Activated B cell treated with CpG ODN at 0.5 μM for 24 hours (primary cell): Measurements from ENCODE around the gene STOX1. TPM values are rescaled to one million over a fixed set of nuclear protein-coding genes. Genes with fewer than 3 reads are reported as not detected.
"Not testable (repeated sequence)": the region's sequence is repeated elsewhere in the genome, so short reads cannot be mapped to it uniquely, and the experiment has no call there.

Experiments
- ATAC-seq: fragments of 200-7000 bp; cut with Tn5 transposase; one replicate; pipeline ENCODE4 v1.10.0; 2021; ENCODE audit warnings: low read depth, mild to moderate bottlenecking, moderate library complexity
- CTCF ChIA-PET: fragments of 350-600 bp; sonication (Branson Sonifier 250); formaldehyde crosslinking; loops from one replicate; lab custom pipeline; 2021; ENCODE audit warnings: antibody characterized with exemption; lab: Charles Lee
- POLR2A ChIA-PET: fragments of 350-600 bp; sonication (Branson Sonifier 250); formaldehyde crosslinking; loops from one replicate; lab custom pipeline; 2021; ENCODE audit warnings: antibody characterized with exemption; lab: Charles Lee
- DNase-seq: peaks from one replicate; pipeline ENCODE4 v3.0.0; 2022
- H3K27ac Mint-ChIP-seq: one replicate; pipeline ENCODE4 v1.8.0; 2020; ENCODE audit warnings: mixed read lengths
- H3K27me3 Mint-ChIP-seq: one replicate; pipeline ENCODE4 v1.8.0; 2021; ENCODE audit warnings: mixed read lengths
- H3K36me3 Mint-ChIP-seq: one replicate; pipeline ENCODE4 v1.8.0; 2021; ENCODE audit warnings: low read depth, mixed read lengths
- H3K4me1 Mint-ChIP-seq: one replicate; pipeline ENCODE4 v1.8.0; 2021; ENCODE audit warnings: mixed read lengths
- H3K4me3 Mint-ChIP-seq: one replicate; pipeline ENCODE4 v1.8.0; 2020; ENCODE audit warnings: mild to moderate bottlenecking, mixed read lengths
- H3K9me3 Mint-ChIP-seq: one replicate; pipeline ENCODE4 v1.8.0; 2020; ENCODE audit warnings: mixed read lengths
- CTCF ChIP-seq: fragments of 200-600 bp; IDR thresholded peaks from one replicate; pipeline ENCODE4 v1.8.0; 2022; ENCODE audit warnings: antibody characterized with exemption, mild to moderate bottlenecking
- intact Hi-C: fragments of 100-400 bp; cut with micrococcal nuclease; formaldehyde crosslinking; loops from one replicate; pipeline ENCODE4 v1.15.1; 2024
- total RNA-seq: library from RNA; stranded (reverse); gene quantifications from 2 replicates; pipeline ENCODE4 v1.2.3, GENCODE V29; 2022

Gene STOX1
- total RNA-seq, 1 donor from 2014 or later = 0.16 TPM

- CTCF ChIA-PET = no interaction called here
- TF ChIP-seq CTCF = no peak
- no peak overlapping the region for H3K27ac Mint-ChIP-seq
- H3K27me3 Mint-ChIP-seq = no peaks in the 10 kb centered on the region
- no peaks in the 10 kb centered on the region for H3K9me3 Mint-ChIP-seq
- ATAC-seq = no peak
- no peak for DNase-seq
- H3K4me1 Mint-ChIP-seq = peaks cover 3% of the 10 kb centered on the region
- H3K36me3 Mint-ChIP-seq = peaks cover 52% of the 10 kb centered on the region
- POLR2A ChIA-PET = no interaction called here
- intact Hi-C loops = no loop called here
- no peak overlapping the region for H3K4me3 Mint-ChIP-seq
Observed at GRCh38 chr10:68925489-68925888, 98.2 kb downstream of the STOX1 start.

- H3K9me3 Mint-ChIP-seq, H3K27ac Mint-ChIP-seq, POLR2A ChIA-PET, DNase-seq, H3K4me3 Mint-ChIP-seq, CTCF ChIA-PET, intact Hi-C loops, H3K27me3 Mint-ChIP-seq, H3K4me1 Mint-ChIP-seq, ATAC-seq: not testable (repeated sequence)
- peaks cover 57% of the 10 kb centered on the region for H3K36me3 Mint-ChIP-seq
Observed at GRCh38 chr10:68929157-68929556, 101.8 kb downstream of the STOX1 start.

GRCh38 chr10:68929888-68930287 lies 102.6 kb downstream of the STOX1 start:
- intact Hi-C loops, DNase-seq, H3K4me3 Mint-ChIP-seq, H3K27ac Mint-ChIP-seq, H3K4me1 Mint-ChIP-seq, H3K27me3 Mint-ChIP-seq, POLR2A ChIA-PET, CTCF ChIA-PET, ATAC-seq, H3K9me3 Mint-ChIP-seq: not testable (repeated sequence)
- peaks cover 54% of the 10 kb centered on the region for H3K36me3 Mint-ChIP-seq

- CTCF ChIA-PET, H3K9me3 Mint-ChIP-seq, DNase-seq, H3K4me1 Mint-ChIP-seq, ATAC-seq, POLR2A ChIA-PET, H3K4me3 Mint-ChIP-seq, H3K27ac Mint-ChIP-seq, H3K27me3 Mint-ChIP-seq, intact Hi-C loops: not testable (repeated sequence)
- peaks cover 63% of the 10 kb centered on the region for H3K36me3 Mint-ChIP-seq
Observed at GRCh38 chr10:68932860-68933259, 105.5 kb downstream of the STOX1 start.

GRCh38 chr10:68934994-68935393 lies 107.7 kb downstream of the STOX1 start:
- H3K36me3 Mint-ChIP-seq = peaks cover 69% of the 10 kb centered on the region
- TF ChIP-seq CTCF = no peak

GRCh38 chr10:68938117-68938516 lies 110.8 kb downstream of the STOX1 start:
- ATAC-seq (no peak), DNase-seq (no peak)
- Mint-ChIP-seq H3K4me1 (no peaks in the 10 kb centered on the region), H3K4me3 (no peak overlapping the region), H3K9me3 (no peaks in the 10 kb centered on the region), H3K27ac (no peak overlapping the region), H3K27me3 (no peaks in the 10 kb centered on the region), H3K36me3 (peaks cover 60% of the 10 kb centered on the region)
- ChIA-PET POLR2A (no interaction called here), CTCF (no interaction called here)
- intact Hi-C loops = loop anchor here (2.0 kb wide), 1 partner anchor 19 kb away; the partner anchor contains the start of gene DDX21
- no peak for TF ChIP-seq CTCF

More at GRCh38 chr10:68934994-68935393, 107.7 kb downstream of the STOX1 start:
- Mint-ChIP-seq H3K27ac (no peak overlapping the region), H3K27me3 (no peaks in the 10 kb centered on the region), H3K4me3 (no peak overlapping the region), H3K9me3 (no peaks in the 10 kb centered on the region), H3K4me1 (peaks cover 3% of the 10 kb centered on the region)
- ATAC-seq (no peak), DNase-seq (no peak)
- intact Hi-C loops = no loop called here
- CTCF ChIA-PET = no interaction called here
- POLR2A ChIA-PET = no interaction called here

GRCh38 chr10:68938884-68939283 lies 111.6 kb downstream of the STOX1 start:
- intact Hi-C loops = loop anchor here (2.0 kb wide), 1 partner anchor 18 kb away; the partner anchor contains the start of gene DDX21
- no peak for DNase-seq
- Mint-ChIP-seq H3K27me3 (no peaks in the 10 kb centered on the region), H3K36me3 (peaks cover 63% of the 10 kb centered on the region), H3K4me1 (no peaks in the 10 kb centered on the region), H3K4me3 (no peak overlapping the region), H3K9me3 (no peaks in the 10 kb centered on the region), H3K27ac (no peak overlapping the region)
- TF ChIP-seq CTCF = no peak
- ATAC-seq = no peak
- CTCF ChIA-PET = interaction anchor here (1.5 kb wide), 1 partner anchor 17 kb away, joined by 3 read pairs; the partner anchor contains the start of gene DDX21
- POLR2A ChIA-PET = no interaction called here

GRCh38 chr10:68940917-68941316 lies 113.6 kb downstream of the STOX1 start:
- H3K27me3 Mint-ChIP-seq, POLR2A ChIA-PET, DNase-seq, ATAC-seq, H3K4me1 Mint-ChIP-seq, H3K4me3 Mint-ChIP-seq, H3K27ac Mint-ChIP-seq, H3K9me3 Mint-ChIP-seq, CTCF ChIA-PET, intact Hi-C loops: not testable (repeated sequence)
- peaks cover 62% of the 10 kb centered on the region for H3K36me3 Mint-ChIP-seq
